Stimulated activated naive CD4-positive, alpha-beta T cell treated with Interleukin-2 at 50 U/mL for 16 hours (primary cell): ENCODE data around the gene NOP56.
A peak's percentile ranks its signal among the peaks of the same experiment; 100 is the strongest.

Experiments
- DNase-seq: peaks from one replicate; lab custom pipeline; 2025; lab: John Stamatoyannopoulos, UW

Gene NOP56, protein sequence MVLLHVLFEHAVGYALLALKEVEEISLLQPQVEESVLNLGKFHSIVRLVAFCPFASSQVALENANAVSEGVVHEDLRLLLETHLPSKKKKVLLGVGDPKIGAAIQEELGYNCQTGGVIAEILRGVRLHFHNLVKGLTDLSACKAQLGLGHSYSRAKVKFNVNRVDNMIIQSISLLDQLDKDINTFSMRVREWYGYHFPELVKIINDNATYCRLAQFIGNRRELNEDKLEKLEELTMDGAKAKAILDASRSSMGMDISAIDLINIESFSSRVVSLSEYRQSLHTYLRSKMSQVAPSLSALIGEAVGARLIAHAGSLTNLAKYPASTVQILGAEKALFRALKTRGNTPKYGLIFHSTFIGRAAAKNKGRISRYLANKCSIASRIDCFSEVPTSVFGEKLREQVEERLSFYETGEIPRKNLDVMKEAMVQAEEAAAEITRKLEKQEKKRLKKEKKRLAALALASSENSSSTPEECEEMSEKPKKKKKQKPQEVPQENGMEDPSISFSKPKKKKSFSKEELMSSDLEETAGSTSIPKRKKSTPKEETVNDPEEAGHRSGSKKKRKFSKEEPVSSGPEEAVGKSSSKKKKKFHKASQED

DNA sequence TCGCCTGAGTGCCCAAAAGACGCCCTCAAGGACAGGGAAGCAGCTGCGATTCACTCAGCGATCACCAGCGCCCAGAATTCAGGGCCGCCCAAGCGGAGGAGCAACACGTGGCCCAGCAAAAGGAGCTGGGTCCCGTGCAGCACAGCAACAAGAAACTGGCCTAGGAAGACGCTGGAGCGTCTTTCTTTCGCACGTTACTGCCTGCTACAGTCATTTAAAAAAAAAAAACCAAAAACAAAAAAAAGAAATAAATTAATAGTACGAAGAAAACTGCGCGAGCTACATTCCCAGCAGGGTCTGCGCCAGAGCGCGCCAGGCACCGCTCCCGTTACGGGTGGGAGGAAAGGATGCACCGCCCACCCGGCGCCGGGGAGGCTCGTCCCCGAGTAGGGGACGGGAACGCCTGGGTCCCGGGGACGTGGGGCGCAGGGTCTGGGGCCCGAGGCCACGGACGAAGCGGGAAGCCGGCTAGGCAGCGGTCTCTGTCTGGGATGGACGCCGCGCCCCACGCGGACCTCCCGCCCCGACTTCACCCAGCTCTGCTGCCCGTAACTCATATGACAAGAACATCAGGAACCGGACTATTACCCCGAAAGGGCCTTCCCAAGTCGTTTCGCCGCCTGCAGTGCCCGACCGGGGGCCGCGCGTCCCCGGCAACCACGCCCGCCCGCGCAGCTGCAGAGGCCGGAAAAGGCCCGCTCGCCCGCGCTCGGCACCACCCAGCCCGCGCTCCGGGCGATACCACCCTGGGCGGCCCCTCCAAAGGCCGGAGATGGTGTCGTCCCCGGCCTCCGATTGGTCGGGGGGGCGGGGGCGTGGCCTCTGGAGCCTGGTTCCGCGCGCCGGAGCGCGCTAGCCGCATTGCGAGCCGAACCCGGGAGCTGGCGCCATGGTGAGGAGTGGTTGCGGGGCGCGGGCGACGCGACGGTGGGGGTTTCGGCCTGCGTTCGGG lies at the start of gene NOP56:
Gene NOP56, plus strand, starts transcription at position 861 of the 952 bp plus-strand sequence. Its CDS starts 29 bp downstream, at position 890.
- peak; percentile 88 for DNase-seq

DNA sequence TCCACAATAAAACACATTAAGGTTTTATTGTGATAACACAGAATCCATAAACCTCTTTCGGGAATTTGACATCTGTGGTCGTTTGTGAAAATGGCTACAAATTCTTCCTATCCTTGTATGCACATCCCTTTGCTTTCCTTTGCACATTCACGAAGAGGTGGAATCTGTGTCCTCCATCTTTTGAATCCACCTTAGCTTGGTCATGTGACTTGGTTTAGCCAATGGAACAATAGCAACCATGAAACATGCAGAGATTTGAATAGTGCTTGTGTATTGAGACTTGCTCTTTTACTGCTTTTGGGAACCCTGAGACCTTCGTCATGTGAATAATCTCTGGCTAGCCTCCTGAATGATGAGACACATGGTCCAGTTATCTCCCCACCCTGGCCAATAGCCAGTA lies 49.7 kb upstream of the NOP56 start:
- DNase-seq: no peak

DNA sequence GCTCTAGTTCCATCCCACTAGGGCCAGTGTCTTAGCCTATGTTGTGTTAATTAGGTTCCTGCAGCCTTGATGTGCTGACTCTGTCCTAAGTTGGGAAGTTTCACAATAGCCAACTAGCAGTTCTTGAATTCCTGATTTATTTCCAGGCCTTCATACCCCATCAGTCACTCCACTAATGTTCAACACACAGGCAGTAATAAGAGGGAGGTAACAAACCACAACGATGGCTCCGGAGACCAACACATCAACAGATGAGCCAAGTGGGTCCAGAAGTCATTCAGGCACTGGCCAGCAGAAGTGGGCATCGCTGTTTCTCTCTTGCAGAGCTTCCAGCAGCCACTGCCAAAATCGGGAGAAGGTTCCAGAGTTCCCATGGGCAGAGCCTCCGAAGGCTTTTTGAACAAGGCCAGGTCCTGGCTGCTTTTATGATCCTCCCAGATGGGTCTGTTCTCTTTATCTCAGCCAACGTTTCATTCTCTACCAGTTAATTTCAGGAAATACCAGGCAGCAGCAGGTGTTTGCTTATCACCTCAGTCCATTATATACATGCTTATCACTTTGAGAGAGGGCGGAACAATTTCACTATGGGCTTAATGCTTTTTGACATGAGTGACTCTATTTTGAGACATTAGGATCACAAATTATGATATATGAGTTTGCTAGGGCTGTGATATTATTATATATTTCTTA lies 48.5 kb upstream of the NOP56 start:
- no peak for DNase-seq

DNA sequence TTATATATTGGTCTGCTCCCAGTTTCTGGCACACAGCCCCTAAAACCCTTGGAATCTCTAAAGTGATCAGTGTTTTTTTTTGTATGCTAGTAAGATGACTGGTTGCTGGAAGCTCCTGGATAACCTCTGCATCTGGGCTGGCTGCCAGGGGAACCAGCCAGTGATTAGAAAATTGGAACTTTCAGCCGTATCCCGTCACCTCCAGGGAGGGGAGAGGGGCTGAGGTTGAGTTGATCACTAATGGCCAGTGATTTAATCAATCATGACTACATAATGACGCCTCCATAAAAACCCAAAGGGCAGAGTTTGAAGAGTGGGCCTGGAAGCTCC lies 48.0 kb upstream of the NOP56 start:
- no peak for DNase-seq

DNA sequence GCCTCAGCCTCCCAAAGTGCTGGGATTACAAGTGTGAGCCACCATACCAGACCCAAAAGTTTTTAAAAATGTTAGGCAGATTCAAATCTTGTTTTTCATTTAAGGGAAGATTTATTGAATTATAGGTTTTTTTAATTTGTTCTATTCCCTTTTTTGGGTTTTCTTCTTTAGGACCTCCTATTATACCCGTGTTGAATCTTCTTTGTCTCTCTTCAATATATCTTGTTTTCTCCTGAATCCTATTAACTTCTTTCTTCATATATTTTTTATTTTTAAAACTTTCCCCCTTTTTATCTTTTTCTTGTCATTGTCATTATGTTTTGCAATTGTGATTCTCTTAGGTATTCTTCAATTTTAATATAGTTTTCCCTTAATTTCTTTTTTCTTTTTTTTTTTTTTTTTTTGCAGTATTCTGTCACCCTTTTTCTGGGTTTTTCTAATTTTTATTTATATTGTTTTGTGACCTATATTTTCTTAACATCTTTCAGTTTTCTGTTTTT lies 45.9 kb upstream of the NOP56 start:
- no peak for DNase-seq

DNA sequence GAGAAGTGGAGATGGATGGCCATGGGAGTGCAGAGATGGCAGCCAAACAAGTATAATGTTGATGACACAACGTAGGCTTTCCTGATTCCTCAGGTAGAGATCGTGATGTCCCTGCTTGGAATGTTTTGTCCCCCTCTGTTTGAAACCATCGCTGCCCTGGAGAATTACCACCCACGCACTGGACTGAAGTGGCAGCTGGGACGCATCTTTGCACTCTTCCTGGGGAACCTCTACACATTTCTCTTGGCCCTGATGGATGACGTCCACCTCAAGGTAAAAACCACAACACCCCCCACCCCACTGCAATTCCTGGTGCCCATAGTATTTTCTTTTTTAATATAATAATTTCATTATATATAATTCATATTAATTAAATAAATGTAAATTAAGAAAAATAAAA lies 42.1 kb upstream of the NOP56 start:
- no peak for DNase-seq

DNA sequence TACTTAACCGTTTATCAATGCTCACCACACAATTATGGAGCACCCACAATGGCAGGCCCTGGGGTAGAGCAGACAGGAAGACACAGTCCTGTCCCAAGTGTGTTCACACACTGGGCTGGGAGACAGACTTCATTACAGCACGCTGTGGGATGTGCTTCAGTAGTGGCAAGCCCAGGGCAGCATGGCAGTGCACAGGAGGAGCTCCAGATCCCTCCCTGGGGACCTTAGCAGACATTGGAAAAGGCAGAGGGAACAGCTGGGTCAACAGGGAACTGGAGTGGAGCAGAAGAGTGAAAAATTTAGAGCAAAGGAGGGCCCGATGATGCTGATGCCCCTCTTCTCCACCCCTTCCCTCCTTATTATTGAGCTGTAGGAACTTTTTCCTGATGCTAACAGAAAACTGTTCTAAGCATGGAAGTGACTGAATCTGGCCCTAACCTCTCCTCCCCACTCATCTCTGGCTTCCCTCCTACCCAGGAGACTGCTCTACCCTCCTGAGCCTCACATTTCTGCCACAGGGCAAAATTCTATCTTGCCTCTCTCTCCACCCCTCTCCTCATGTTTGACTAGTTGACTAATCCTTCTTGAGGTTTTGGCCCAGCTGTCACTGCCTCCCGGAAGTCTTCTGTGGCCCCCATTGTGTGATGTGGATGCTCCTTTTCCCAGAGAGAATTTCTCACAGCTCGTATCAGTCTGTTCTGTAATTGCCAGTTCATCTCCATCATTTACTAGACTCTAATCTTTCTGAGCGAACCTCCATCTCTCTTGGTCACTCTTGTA lies 41.3 kb upstream of the NOP56 start:
- DNase-seq: no peak

DNA sequence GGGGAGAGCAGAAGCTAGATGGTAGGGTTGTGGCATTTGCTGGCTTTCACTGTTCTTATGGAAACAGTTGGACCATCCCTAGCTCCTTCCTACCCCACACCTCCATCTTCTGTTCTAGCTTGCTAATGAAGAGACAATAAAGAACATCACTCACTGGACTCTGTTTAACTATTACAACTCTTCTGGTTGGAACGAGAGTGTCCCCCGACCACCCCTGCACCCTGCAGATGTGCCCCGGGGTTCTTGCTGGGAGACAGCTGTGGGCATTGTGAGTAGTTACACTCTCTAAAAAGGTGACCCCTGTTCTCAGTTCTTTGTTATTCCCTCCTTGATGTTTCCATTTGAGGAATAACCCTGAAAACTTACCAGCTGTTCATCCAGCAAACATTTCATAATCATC lies 40.4 kb upstream of the NOP56 start:
- no peak for DNase-seq

DNA sequence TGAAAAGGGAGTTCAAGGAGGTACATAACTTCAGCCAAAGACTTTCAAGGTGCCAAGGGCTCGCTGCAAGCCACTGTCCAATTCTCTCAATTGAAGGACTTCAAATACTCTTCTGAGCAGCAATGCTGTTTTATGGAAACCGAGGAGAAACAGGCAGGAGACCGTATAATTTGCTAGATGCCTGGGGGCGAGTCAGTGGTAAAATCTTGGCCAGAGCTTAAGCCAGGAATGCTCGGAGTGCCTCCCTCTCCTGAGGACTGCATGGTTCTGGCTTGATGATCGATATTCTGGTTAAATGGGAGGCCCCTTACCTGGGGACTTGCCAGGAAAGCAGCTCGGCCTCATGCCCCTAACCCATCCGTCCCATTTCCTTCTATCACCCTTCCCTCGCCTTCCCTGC lies 35.8 kb upstream of the NOP56 start:
- DNase-seq: no peak

DNA sequence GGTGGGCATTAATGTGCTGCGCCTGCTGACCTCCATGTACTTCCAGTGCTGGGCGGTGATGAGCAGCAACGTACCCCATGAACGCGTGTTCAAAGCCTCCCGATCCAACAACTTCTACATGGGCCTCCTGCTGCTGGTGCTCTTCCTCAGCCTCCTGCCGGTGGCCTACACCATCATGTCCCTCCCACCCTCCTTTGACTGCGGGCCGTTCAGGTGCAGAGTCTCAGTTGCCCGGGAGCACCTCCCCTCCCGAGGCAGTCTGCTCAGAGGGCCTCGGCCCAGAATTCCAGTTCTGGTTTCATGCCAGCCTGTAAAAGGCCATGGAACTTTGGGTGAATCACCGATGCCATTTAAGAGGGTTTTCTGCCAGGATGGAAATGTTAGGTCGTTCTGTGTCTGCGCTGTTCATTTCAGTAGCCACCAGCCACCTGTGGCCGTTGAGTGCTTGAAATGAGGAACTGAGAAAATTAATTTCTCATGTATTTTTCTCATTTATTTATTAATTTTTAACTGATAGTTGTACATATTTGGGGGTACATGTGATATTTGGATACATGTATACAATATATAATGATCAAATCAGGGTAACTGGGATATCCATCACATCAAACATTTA lies 35.2 kb upstream of the NOP56 start:
- DNase-seq: no peak

DNA sequence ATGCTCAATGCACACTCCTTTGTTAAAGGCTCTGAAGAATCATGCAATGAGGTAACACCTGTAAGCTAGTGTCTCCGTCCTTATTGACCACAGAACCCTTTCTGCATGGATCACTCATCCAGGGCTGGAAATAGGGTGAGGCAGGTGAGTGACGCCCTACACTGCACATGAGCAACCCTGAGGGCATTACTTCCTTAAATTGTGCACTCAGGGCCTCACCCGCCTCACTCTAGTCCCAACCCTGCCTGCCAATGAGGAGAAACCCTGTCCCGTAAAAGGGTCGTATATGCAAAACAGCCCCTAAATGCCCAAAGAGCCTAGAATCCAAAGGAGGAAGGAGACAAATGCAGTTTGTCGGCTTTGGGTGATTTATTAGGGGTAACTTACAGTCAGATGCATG lies 33.6 kb upstream of the NOP56 start:
- DNase-seq: no peak

DNA sequence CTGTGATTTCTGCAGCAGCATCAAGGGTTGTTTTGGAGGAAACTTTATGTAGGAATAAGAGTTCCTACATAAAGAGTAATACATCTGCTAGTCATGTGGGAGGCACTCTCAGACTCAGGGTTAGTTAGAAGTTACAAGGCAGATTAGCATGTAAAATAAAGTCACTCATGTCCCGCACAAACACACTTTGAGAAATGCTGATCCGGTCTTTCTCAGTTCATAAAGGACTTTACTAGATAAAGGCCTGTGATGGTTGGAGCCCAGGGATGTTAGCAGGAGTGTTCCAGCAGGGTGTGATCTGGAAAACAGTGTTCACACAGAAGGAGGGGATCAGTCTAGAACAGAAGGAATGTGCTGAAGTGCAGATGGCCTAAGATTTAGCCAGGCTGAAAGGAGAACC lies 33.1 kb upstream of the NOP56 start:
- DNase-seq: no peak

DNA sequence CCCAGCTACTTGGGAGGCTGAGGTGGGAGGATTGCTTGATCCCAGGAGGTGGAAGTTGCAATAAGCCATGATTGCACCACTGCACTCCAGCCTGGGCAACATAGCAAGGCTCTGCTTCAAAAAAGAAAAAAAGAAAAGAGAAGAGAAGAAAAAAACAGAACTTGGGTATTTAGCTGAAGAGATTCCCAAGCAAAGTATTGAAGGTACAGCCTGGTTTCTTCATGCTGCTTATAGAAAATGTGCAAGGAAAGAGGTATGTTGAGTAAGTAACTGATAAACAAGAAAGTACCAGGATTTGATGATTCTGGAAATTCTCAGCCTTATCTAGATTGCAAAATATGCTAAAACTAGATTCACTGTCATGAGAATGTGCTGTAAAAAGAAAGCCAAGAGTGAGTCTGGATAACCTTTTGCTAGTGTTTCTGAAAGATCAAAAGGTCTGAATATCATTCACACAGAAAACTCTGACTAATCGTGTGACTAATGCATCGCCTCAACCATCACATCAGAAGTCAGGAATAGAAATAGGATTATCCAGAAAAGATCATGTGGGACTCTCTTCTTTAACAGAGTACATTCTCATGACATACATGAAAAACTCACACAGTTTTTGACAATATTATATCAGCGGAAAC lies 32.4 kb upstream of the NOP56 start:
- DNase-seq: no peak

DNA sequence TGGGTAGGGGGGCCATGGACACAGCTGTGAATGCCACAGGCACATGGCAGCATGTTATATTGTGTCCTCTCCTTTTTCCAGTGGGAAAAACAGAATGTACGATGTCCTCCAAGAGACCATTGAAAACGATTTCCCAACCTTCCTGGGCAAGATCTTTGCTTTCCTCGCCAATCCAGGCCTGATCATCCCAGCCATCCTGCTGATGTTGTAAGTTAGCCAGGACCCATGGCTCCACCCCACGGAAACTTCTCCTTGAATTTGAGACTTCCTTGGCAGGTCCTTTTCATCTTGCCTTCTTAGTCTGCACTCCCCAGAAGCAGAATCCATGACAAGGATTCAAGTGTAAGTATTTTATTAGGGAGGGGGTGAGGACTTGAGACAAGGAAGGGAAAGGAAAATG lies 28.2 kb upstream of the NOP56 start:
- no peak for DNase-seq

DNA sequence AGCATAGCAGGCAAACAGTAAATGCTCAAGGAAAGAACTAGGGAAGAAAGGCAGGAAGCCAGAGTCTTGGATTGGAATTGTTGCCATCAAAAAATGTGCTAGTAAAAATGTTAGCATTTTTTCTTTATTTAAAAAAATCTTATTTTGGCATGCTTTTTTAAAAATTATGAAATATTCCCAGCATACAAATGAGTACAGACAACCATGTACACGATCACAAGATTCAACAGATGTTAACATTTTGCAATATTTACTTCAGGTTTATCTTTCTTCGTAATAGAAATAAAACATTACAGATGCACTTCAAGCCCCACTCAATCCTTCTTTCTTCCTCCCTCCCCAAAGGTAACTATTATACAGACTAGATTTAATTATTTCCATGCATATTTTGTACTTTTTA lies 27.4 kb upstream of the NOP56 start:
- no peak for DNase-seq

DNA sequence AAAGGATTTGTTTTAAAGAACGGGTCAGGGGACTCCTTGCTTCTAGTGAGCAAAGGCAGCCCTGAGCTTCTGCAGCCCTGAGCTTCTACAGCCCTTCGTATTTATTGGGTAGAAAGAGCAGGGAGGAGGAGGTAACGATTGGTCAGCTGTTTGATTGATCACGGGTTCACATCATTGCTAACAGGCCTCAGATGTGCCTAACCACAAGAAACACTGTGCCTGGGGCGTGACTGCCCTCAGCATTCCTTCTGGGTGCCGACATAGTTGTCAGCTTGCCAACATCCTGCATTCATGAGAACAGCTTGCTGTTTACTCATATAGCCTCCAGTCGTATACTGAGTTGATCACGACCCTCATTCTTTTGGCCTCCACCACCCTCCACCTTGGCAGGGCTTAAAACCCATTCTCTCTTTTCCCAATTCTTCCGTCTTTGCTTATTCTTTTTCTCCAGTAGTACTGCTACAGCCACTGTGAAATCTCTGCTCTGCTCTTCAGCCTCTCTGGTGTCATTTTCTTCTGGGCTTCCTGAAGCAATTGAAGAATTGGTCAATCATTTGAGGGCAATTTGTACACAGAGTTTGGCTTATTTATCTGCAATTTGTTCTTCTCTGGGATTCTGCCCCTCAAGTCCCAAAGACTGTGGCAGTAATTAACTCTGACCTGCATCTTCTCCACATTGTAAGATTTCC lies 25.4 kb upstream of the NOP56 start:
- DNase-seq: no peak

DNA sequence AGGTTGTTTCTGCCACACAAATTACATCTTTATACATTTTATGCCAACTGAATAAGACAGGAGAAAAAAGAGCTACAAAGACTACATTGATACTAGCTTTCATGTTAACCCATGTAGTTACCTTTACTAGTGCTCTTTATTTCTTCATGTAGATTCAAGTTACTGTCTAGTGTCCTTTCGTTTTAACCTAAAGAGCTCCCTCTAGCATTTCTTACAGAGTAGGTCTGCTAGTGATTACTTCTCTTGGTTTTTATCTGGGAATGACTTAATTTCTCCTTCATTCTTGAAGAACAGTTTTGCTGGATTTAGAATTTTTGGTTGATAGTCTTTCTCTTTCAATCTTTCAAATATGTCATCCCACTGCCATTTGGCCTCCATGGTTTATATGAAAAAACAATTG lies 21.2 kb upstream of the NOP56 start:
- no peak for DNase-seq

DNA sequence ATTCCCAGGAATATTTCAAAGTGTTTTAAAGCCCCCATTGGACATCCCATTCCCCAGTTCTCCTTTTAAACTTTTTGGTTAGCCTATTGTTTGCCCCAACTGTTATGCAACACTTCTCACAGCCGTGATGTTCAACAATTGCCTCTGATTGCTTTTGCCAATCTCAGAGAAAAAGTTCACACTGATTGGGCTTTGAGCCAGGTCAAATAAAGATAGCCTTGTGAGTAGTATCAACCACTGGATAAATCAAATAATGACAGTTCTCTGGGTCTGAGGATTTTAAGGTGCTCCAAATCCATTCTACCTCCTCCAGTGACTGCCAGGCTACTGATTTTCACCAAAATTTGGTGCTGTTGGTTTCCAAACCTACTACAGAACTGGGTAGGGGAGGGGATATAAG lies 19.1 kb upstream of the NOP56 start:
- no peak for DNase-seq

DNA sequence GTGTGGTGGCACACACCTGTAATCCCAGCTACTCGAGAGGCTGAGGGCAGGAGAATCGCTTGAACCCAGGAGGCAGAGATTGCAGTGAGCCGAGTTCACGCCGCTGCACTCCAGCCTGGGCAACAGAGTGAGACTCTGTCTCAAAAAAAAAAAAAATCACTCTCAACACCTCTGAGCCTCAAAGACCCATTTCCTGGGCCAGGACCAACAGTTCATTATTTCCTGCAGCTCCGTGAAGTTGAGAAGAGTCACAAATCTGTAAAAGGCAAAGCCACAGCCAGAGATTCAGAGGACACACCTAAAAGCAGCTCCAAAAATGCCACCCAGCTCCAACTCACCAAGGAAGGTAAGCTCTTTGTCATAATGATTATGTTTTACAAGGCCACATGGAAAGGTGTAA lies 15.2 kb upstream of the NOP56 start:
- DNase-seq: no peak

DNA sequence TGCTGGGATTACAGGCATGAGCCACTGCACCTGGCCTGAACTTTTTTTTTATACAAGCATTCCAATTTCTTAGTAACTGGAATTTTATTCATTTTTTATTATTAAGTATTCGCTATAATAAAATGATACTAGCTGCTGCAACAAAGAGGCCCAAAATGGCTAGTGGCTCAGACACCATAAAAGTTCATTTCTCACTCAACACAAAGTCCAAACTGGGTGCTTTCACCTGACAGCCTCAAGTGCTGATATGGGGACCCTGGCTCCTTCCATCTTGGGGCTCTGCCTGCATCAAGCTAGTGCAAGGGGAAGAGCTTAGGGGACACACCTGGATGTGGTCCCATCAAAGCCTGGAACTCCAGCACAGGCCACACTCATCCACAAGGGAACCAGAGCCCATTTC lies 12.2 kb upstream of the NOP56 start:
- DNase-seq: no peak
